Stimulated activated CD4-positive, alpha-beta T cell treated with anti-CD3 and anti-CD28 coated beads, Interleukin-4, amount 100 ng/mL, for 24 hours (primary cell): ENCODE measurements around the gene MC5R.
"Not testable (repeated sequence)": the region's sequence is repeated elsewhere in the genome, so short reads cannot be mapped to it uniquely, and the experiment has no call there.

Source experiments
- DNase-seq: peaks from one replicate; pipeline ENCODE4 v3.0.0-alpha.2; 2020

Gene MC5R

GRCh38 chr18:13862898-13863297 is 38.9 kb downstream of the MC5R start:
- not testable (repeated sequence) for DNase-seq

DNA sequence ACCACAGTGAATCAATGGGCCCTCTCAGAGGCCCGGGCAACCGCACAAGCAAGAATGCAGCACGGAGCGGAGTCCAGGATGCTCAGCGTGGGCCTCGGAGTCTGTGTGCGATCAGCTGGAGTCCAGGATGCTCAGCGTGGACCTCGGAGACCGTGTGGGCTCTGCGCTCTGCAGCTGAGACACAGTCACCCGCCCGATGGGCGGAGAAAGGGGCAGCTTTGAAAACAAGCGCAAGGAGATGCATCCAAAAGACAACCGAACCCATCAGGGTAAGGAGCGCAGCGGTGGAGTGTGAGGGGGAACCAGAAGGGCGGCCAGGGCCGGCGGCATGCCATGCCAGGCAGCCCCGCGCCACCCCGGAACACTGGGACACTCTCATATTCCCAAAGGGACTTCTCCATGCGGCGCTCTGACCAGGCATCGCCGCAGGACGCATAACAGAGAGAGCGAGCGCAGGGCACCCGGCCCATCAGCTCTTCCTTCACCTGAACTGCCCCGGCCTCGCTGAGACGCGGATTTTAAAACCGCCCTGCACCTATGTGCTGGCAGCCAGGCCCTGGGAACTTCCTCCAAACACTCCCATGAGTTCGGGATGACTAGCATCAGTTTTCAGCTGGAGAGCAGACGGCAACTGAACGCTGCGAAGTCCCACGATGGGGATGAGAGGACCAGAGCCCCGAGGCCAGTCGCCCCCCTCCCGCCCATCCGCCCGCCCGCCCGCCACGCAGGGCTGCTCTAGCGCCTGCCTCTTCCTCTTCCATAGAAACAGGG is 44.7 kb downstream of the MC5R start:
- DNase-seq: no peak

- no peak for DNase-seq
Measured at GRCh38 chr18:13871701-13872100, 47.8 kb downstream of the MC5R start.

DNA sequence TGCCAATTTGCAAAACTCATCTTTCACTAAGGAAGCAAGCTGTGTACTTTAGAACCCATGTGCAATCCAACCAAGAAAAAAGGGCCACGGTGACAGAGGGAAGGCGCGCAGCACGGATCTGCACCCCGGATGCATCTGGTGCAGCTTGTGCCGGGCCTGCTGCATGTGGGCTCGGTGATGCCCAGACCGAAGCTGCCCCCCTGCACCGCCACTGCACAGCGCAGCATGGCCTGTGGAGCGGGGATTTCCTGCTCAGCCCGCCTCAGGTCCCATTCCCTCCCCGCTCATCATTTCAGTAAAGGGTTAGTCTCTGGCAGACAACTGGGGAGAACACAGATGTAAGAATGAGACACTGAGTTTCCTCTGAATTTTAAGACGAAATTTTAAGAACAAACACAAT is 48.4 kb downstream of the MC5R start:
- no peak for DNase-seq

- no peak for DNase-seq
Measured at GRCh38 chr18:13872932-13873331, 49.0 kb downstream of the MC5R start.

DNA sequence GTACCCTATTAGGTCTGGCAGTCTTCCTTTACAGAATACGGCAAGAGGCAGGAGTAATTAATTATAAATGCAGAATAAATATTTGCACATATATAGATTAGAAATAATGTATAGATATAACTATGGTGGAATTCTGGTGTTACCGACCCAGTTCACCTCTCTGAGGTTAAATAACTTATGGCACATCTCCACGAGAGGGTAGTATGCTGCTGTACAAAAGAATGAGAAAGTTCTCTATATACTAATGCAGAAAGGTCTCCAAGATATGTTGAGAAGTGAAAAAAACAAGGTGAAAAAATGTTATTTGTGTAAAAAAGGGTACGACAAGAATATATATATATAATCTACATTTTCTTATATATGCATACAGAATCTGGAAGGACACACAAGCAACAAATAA is 50.6 kb downstream of the MC5R start:
- no peak for DNase-seq
